ENCODE data around the gene CLIC3.
"Not testable (repeated sequence)": the region's sequence is repeated elsewhere in the genome, so short reads cannot be mapped to it uniquely, and the experiment has no call there.

CLIC3 gene

DNA sequence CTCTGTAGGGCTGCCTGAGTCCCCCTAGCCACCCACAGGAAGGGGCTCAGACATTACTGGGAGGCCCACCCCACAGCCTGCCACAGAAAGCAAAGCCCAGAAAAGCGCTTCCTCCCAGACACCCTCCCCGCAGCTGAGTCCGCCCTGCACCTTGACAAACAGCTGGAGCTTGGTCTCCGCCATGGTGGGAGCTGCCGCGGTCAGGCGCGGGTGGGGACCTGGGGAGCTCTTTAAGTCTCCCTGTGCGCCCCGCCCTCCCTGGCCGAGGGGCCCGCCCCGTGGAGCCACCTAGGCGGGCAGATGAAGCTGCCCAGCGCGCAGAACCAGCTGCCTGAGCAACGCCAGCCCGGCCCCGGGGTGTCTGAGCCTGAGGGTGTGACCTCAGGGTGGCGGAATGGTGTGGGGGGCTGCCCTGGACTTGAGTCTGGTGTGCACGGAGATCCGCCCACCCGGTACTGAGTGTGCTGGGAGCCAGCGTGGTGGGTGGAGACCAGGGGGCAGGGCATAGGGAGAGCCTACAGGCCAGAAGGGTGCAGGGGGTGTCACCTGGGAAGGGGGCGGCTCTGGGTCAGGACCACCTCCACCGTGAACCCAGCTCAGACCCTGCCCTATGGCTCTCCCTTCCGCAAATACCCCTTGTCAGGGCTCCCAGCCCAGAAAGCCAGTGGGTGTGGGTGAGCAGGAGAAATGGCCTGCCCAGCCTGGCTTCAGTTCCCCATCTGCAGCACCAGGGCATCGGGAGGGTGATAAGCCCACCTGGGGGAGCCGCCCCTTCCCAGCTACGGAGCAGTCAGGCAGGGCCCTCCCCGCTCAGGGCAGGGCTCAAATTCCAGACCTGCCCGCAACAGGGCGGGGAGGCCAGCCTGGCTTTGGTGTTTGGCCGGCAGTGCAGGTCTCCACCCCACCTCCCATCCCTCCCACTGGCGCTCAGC lies at the start of gene CLIC3:
Gene CLIC3 (minus strand): TSS at position 208 of the 932 bp plus-strand sequence. CDS start 25 bp downstream, at position 183.
- DNase-seq (ENCODE audit: low read depth), result peak; percentile 22

- no peak for DNase-seq (ENCODE audit: low read depth)
Observed at GRCh38 chr9:137045294-137046087, 49.1 kb upstream of the CLIC3 start.

DNA sequence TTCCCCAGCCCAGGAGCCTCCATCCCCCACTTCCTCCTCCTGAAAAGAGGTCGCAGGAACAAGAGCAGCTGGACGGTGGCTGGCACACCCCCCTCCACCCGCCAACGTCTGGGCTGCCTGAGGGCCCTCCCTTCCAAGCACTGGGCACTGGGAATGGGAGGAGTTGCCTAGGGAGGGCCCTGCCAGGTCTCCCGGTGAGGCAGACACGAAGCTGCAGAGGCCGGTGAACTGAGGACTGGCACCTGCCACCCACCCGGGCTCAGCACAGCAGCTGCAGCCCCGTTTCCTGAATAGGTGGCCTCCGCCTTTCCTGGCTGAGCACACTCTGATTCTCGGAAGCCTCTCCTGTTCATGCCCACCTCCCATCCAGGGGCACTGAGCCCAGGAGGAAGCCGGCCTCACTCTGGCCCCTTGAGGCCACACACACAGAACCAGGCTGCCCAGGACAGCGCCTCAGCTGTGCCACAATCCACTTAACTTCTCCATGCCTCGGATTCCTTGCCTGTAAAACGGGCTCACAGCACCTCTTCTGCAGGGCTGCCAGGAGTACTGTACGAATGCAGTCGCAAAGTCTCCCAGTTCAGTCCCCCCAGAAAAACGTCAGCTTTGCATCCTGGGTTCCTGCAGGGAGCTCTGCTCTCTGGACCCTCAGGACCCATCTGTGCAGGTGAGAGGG lies 48.3 kb upstream of the CLIC3 start:
- DNase-seq (ENCODE audit: low read depth), result no peak

- no peak for DNase-seq (ENCODE audit: low read depth)
Observed at GRCh38 chr9:137044037-137044436, 47.7 kb upstream of the CLIC3 start.

DNA sequence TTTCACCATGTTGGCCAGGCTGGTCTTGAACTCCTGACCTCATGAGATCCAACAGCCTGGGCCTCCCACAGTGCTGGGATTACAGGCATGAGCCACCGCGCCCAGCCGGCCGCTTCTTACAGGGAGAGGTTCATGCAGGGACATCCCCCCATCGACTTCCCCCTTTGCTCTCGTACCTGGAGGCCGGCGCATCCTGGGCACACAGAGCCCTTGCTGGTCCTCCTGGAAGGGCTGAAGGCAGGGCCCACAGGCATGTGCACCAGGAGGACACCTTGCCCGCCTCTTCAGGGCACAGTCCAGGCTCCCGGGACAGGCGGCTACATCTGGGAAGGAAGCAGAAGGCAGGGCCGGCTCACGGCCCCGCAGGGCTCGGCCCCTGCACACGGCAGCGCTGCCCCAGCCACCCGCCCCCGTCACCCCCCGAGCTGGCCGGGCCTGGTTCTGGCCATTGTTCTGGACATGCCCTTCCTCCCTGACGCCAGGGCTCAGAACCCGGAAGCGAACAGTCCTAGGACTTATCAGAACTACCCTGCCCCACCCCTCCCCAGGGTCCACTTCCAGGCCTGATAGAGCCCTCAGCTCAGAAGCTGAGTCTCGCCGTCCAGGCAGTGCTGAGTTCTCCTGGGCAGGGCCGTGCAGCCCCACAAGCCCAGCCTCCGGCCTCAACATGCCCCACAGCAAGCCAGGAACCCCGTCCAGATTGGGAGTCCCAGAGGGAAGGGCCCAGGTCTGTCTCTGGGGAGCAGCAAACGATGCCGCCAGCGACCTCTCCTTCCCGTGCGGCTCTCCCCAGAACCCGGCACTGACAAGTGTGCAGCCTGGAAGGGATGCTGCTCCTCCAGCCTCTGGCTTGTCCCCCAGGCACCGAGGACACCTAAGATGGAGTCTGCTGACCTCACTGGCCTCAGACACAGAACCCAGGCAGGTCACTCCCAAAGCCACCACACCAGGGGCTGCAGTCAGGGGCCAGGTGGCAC lies 46.7 kb upstream of the CLIC3 start:
- no peak for DNase-seq (ENCODE audit: low read depth)

DNA sequence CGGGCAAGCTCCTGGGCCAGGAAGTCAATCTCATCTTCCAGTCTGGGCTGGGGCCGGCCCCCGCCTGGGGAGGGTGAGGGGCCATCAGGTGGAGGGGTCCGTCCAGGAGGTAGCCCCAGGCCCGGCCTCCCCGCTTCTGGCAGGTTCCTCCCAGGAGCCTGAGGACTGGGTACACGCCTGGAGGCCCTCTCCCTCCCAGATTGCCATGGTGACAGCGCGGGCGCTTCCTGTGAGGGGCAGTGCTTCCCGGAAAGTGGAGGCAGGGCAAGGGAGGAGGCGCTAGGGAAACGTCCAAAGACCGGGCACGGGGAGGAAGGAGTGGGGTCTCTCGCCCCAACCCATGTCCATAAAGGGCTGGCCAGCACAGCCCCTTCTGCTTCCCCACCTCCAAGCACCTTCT lies 44.8 kb upstream of the CLIC3 start:
- no peak for DNase-seq (ENCODE audit: low read depth)

DNA sequence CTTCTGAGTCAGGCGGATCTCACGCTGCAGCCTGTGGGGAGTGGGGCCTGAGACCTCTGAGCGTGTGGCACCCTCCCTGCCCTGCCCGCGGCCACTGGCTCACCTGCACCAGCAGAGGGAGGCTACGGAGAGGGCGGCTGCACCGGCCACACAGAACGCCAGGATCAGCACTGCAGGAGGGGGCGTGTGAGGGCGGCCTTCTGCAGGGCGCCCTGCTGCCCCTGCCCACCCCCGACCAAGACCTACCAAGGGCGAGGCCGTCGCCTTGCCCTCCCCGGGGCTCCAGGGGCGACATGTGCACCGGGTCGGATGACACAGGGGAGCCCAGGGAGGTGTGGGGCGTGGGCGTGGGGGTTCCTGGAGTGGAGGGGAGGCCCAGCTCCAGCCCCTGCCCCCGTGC lies 44.2 kb upstream of the CLIC3 start:
- no peak for DNase-seq (ENCODE audit: low read depth)

GRCh38 chr9:137039611-137040366 lies 43.4 kb upstream of the CLIC3 start:
- DNase-seq (ENCODE audit: low read depth), result no peak

GRCh38 chr9:137038916-137039315 lies 42.5 kb upstream of the CLIC3 start:
- no peak for DNase-seq (ENCODE audit: low read depth)

GRCh38 chr9:137037483-137037882 lies 41.1 kb upstream of the CLIC3 start:
- no peak for DNase-seq (ENCODE audit: low read depth)

GRCh38 chr9:137037035-137037434 lies 40.7 kb upstream of the CLIC3 start:
- no peak for DNase-seq (ENCODE audit: low read depth)

GRCh38 chr9:137035937-137036336 lies 39.6 kb upstream of the CLIC3 start:
- no peak for DNase-seq (ENCODE audit: low read depth)

GRCh38 chr9:137035507-137035834 lies 39.1 kb upstream of the CLIC3 start:
- DNase-seq (ENCODE audit: low read depth), result no peak

- peak; percentile 80 for DNase-seq (ENCODE audit: low read depth)
Observed at GRCh38 chr9:137034709-137035506, 38.5 kb upstream of the CLIC3 start.

GRCh38 chr9:137034039-137034708 lies 37.8 kb upstream of the CLIC3 start:
- no peak for DNase-seq (ENCODE audit: low read depth)

DNA sequence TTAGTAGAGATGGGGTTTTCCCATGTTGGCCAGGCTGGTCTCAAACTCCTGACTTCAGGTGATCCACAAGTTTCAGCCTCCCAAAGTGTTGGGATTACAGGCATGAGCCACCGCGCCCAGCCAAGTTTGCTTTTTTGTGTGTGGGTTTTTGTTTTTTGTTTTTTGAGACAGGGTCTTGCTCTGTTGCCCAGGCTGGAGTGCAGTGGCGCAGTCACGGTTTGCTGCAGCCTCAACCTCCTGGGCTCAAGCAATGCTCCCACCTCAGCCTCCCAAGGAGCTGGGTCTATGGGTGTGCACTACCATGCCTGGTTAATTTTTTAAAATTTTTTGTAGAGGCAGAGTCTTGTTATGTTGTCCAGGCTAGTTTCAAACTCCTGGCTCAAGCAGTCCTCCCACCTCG lies 37.1 kb upstream of the CLIC3 start:
- not testable (repeated sequence) for DNase-seq (ENCODE audit: low read depth)

GRCh38 chr9:137032858-137033257 lies 36.5 kb upstream of the CLIC3 start:
- DNase-seq (ENCODE audit: low read depth), result no peak

GRCh38 chr9:137031904-137032640 lies 35.7 kb upstream of the CLIC3 start, which contains the start of gene FUT7:
TSS of gene FUT7 (minus strand) at chr9:137032088. CDS start at chr9:137031991, 97 bp downstream.
- peak; percentile 23 for DNase-seq (ENCODE audit: low read depth)

Measured in activated T-cell treated with anti-CD3 and anti-CD28 coated beads for 24 hours (primary cell).